Measurements from ENCODE around the gene CYBA. TPM values are rescaled to one million over a fixed set of nuclear protein-coding genes. Genes with fewer than 3 reads are reported as not detected.

CYBA gene
- total and polyA plus RNA-seq, 9 of the 15 experiments (the other 6 are each of a cell fraction or from before 2014, with no cell fraction given): 0.34 to 683 (median 93.0) TPM

- DNase-seq (ENCODE audit: extremely low read depth in 1 of 4, low spot score in 3 of 4) (no peak), FAIRE-seq (no peak), ATAC-seq (no peak)
- in situ Hi-C loops (cut with MboI): no loop called here
- CTCF ChIA-PET (ENCODE audit: low intra/inter-chr PET ratio): no interaction called here
- H3K4me2 ChIP-seq (ENCODE audit: insufficient read depth, low read length): no peak overlapping the region
- H3K9ac ChIP-seq (ENCODE audit: insufficient read depth in 1 of 2, low read depth in 2 of 2, low read length in 2 of 2): peak overlapping the region in 1 of 2 experiments; percentile 14; a peak in 1 of 4 replicates
- H4K20me1 ChIP-seq (replicated peaks; ENCODE audit: control insufficient read depth, insufficient read depth, low read length): peaks cover 13% of the 10 kb centered on the region; the same call in 1 of the 2 replicates
- no peaks in the 10 kb centered on the region for H3K9me1 ChIP-seq (ENCODE audit: control insufficient read depth, insufficient read depth, low read length)
- H3K27me3 ChIP-seq (ENCODE audit: control insufficient read depth in 2 of 2, insufficient read depth in 2 of 2, low read length in 2 of 2): no peaks in the 10 kb centered on the region
- WGBS (ENCODE audit: insufficient coverage, low coverage, missing lambda C conversion rate): 93% methylated on average over 41 of the region's 50 CpGs
- intact Hi-C loops (cut with micrococcal nuclease): no loop called here
- H3K9me3 ChIP-seq (replicated peaks; ENCODE audit: control insufficient read depth, insufficient read depth, low read depth, low read length): no peaks in the 10 kb centered on the region
- H3K4me1 ChIP-seq (replicated peaks in 1 of 2; ENCODE audit: control insufficient read depth in 2 of 2, insufficient read depth in 2 of 2, low read length in 2 of 2): peaks cover 17 to 93% of the 10 kb centered on the region in 2 experiments
- H3K27ac ChIP-seq (ENCODE audit: extremely low read depth, low read depth, low read length): no peak overlapping the region
- POLR2A ChIA-PET: interaction anchor here (0.6 to 1.2 kb wide), 3 partner anchors 16 to 61 kb away, joined by 3 to 4 read pairs (median 4); no protein-coding TSS in a partner anchor
- H2AFZ ChIP-seq (ENCODE audit: low read depth, low read length): no peak overlapping the region
- peaks cover 44% of the 10 kb centered on the region for H3K79me2 ChIP-seq (ENCODE audit: control insufficient read depth, insufficient read depth, low read length)
- H3K4me3 ChIP-seq: no peak overlapping the region
- no TSS peak for BruUV-seq (replicated peaks)
- H3K36me3 ChIP-seq (ENCODE audit: control insufficient read depth, insufficient read depth, low read length): peaks cover 85% of the 10 kb centered on the region; the same call in 2 of the 3 replicates
- TF ChIP-seq FIP1L1 (IDR thresholded peaks at IDR 0.05; ENCODE audit: low read depth, low read length, poor library complexity, severe bottlenecking) (no peak), ZBTB8A (IDR thresholded peaks at IDR 0.05; ENCODE audit: partially characterized antibody) (no peak), ZBTB33 (CRISPR knock-in tag; IDR thresholded peaks at IDR 0.05) (peak; percentile 33; the same call in 1 of the 2 replicates), PRDM10 (IDR thresholded peaks at IDR 0.05; ENCODE audit: partially characterized antibody) (no peak), KLF6 (CRISPR knock-in tag; IDR thresholded peaks at IDR 0.05; ENCODE audit: borderline replicate concordance) (no peak)
Measured at GRCh38 chr16:88655053-88655732, 4.3 kb upstream of the CYBA start.
